ENCODE results near the gene GMEB1.

- TF ChIP-seq REST (IDR thresholded peaks at IDR 0.05; ENCODE audit: unreplicated experiment) = no peak
- no peak for TF ChIP-seq JUNB (IDR thresholded peaks at IDR 0.05; ENCODE audit: unreplicated experiment)
- TF ChIP-seq ZNF114 (CRISPR knock-in tag; IDR thresholded peaks at IDR 0.05) = no peak
- no peak for TF ChIP-seq EZH2phosphoT487 (IDR thresholded peaks at IDR 0.05; ENCODE audit: unreplicated experiment)
Observed at GRCh38 chr1:28745653-28746173, 77.1 kb downstream of the GMEB1 start.

Data from GM23338 (cell line).